Stimulated activated CD8-positive, alpha-beta memory T cell treated with anti-CD3 and anti-CD28 coated beads, Interleukin-4, amount 100 ng/mL, for 1 hour (primary cell): Measurements from ENCODE around the gene CHRM4.
A peak's percentile ranks its signal among the peaks of the same experiment; 100 is the strongest.

Experiments used
- DNase-seq, 2 donors: peaks; one replicate each; pipeline ENCODE4 v3.0.0-alpha.2; 2020; ENCODE audit warnings: low read depth in 2 of 2, low spot score in 1 of 2

The CHRM4 gene

GRCh38 chr11:46402957-46403902 lies 11.7 kb upstream of the CHRM4 start:
- no peak for DNase-seq

- DNase-seq, result no peak
Measured at GRCh38 chr11:46397526-46397925, 6.0 kb upstream of the CHRM4 start.

- no peak for DNase-seq
Measured at GRCh38 chr11:46393759-46394158, 2.2 kb upstream of the CHRM4 start.

- no peak for DNase-seq
Measured at GRCh38 chr11:46393231-46393616, 1.6 kb upstream of the CHRM4 start.

- DNase-seq, result peak; percentile 42 to 52
Measured at GRCh38 chr11:46392421-46393230, 1.1 kb upstream of the CHRM4 start.

- DNase-seq, result no peak
Measured at GRCh38 chr11:46391186-46391577, 394 bp downstream of the CHRM4 start.

GRCh38 chr11:46390331-46391171 lies 1.0 kb downstream of the CHRM4 start:
- no peak for DNase-seq

GRCh38 chr11:46389450-46390330 lies 1.9 kb downstream of the CHRM4 start:
- no peak for DNase-seq

- DNase-seq, result no peak
Measured at GRCh38 chr11:46388619-46389449, 2.7 kb downstream of the CHRM4 start.

GRCh38 chr11:46387919-46388618 lies 3.5 kb downstream of the CHRM4 start:
- DNase-seq, result no peak

- no peak for DNase-seq
Measured at GRCh38 chr11:46387456-46387855, 4.1 kb downstream of the CHRM4 start.

GRCh38 chr11:46386674-46387073 lies 4.9 kb downstream of the CHRM4 start:
- no peak for DNase-seq

- no peak for DNase-seq
Measured at GRCh38 chr11:46386005-46386578, 5.5 kb downstream of the CHRM4 start.

- no peak for DNase-seq
Measured at GRCh38 chr11:46385169-46386004, 6.2 kb downstream of the CHRM4 start.

- no peak for DNase-seq
Measured at GRCh38 chr11:46383974-46384701, 7.4 kb downstream of the CHRM4 start.

GRCh38 chr11:46383404-46383758 lies 8.2 kb downstream of the CHRM4 start:
- no peak for DNase-seq
